Stomach (tissue), 19 donors: ENCODE data around the gene PPHLN1. TPM values are rescaled to one million over a fixed set of nuclear protein-coding genes. Genes with fewer than 3 reads are reported as not detected.
A peak's percentile ranks its signal among the peaks of the same experiment; 100 is the strongest.

Experiments used
- DNase-seq, 2 donors: peaks; one replicate each; pipeline versions ENCODE4 v3.0.0 to v3.0.0-alpha.2; 2013 to 2019
- H3K27ac ChIP-seq, 5 donors: fragments of 200-600 bp in 4 of 5; sonication (generic) in 4 of 5; one replicate each; pipeline ENCODE4 v1.5.1; 2013 to 2019; ENCODE audit warnings: mild to moderate bottlenecking in 1 of 5, moderate library complexity in 1 of 5
- H3K27me3 ChIP-seq, 3 donors: fragments of 200-600 bp; sonication (generic); one replicate each; pipeline ENCODE4 v1.5.1; 2017 to 2019; ENCODE audit warnings: mixed run types in 1 of 3
- H3K36me3 ChIP-seq, 4 donors: fragments of 200-600 bp; sonication (generic); 1 replicate in 3 of 4; 2 replicates in 1 of 4; pipeline ENCODE4 v1.5.1; 2016 to 2019
- H3K4me1 ChIP-seq, 4 donors: fragments of 200-600 bp; sonication (generic); one replicate each; pipeline ENCODE4 v1.5.1; 2016 to 2019
- H3K4me3 ChIP-seq, 4 donors: fragments of 200-600 bp; sonication (generic) in 3 of 4; one replicate each; pipeline ENCODE4 v1.5.1; 2016 to 2019; ENCODE audit warnings: mild to moderate bottlenecking in 1 of 4
- H3K9me3 ChIP-seq, 4 donors: fragments of 200-600 bp; sonication (generic); one replicate each; pipeline ENCODE4 v1.5.1; 2016 to 2019
- CTCF ChIP-seq, 7 experiments: fragments of 450-650 bp in 4 of 7; fragments of 200-600 bp in 3 of 7; sonication (generic) in 3 of 7; IDR thresholded peaks; one replicate each; pipeline ENCODE4 v1.5.1; 2016 to 2019; ENCODE audit warnings: antibody characterized with exemption in 7 of 7, control low read depth in 2 of 7, mild to moderate bottlenecking in 1 of 7
- EP300 ChIP-seq: sonication (generic); formaldehyde crosslinking; IDR thresholded peaks from one replicate; pipeline ENCODE4 v1.6.1; 2017; ENCODE audit warnings: antibody characterized with exemption
- POLR2A ChIP-seq, 4 donors: fragments of 450-650 bp; IDR thresholded peaks; one replicate each; pipeline ENCODE4 v1.6.1; 2016; ENCODE audit warnings: antibody characterized with exemption in 4 of 4, control low read depth in 2 of 4, mild to moderate bottlenecking in 1 of 4, moderate library complexity in 1 of 4
- POLR2AphosphoS5 ChIP-seq, 3 donors: sonication (generic); formaldehyde crosslinking; IDR thresholded peaks; one replicate each; pipeline ENCODE4 v1.6.1; 2016; ENCODE audit warnings: antibody characterized with exemption in 3 of 3
- WGBS, 5 donors: extraction: QIAGEN DNeasy Blood & Tissue Kit in 3 of 5; methylation state at CpG; one replicate each; pipeline versions ENCODE4 v1.1.5 to v1.1.7; 2013 to 2018; 5-methylcytosine and 5-hydroxymethylcytosine counted together
- intact Hi-C: fragments of 100-400 bp; cut with DNase I; formaldehyde crosslinking; loops from one replicate; pipeline ENCODE4 v1.15.1; 2023; ENCODE audit warnings: low total_unique reads
- long read RNA-seq, 10 donors: transcript quantifications; one replicate each; lab custom pipeline, GENCODE V29; 2026
- polyA plus RNA-seq, 3 donors: library from polyadenylated mRNA; stranded (reverse); fragments of 200-250 nt; gene quantifications; one replicate each; pipeline ENCODE4 v1.2.3, GENCODE V29; 2013
- total RNA-seq, 5 donors: library from RNA; depleted of rRNA; stranded (reverse); fragments of >200 nt; gene quantifications; one replicate each; pipeline versions ENCODE4 v1.1.0 to v1.2.3, GENCODE V29; 2014 to 2016
- donor health status: healthy with polysubstance abuse.
- donor health status: Bipolar disorder and iron deficiency.
- donor health status: healthy.

The PPHLN1 gene
- 100 to 1,000 TPM in 2 of 5 donors, 10 to 100 TPM in 3; 29.8 to 213 (median 99.5) TPM for total RNA-seq
- 10 to 100 TPM; 23.5 to 29.6 (median 26.3) TPM for polyA plus RNA-seq
- long read RNA-seq, donor 1, full-length matches to known transcripts: 8 of 8 reads
- long read RNA-seq, donor 1, partial matches to known transcripts: 0 of 8 reads
- long read RNA-seq, donor 1, other reads (novel, unspliced or antisense): 0 of 8 reads
- long read RNA-seq, donor 2, full-length matches to known transcripts: 17 of 17 reads
- long read RNA-seq, donor 2, partial matches to known transcripts: 0 of 17 reads
- long read RNA-seq, donor 2, other reads (novel, unspliced or antisense): 0 of 17 reads
- long read RNA-seq, donor 3, full-length matches to known transcripts: 14 of 14 reads
- long read RNA-seq, donor 3, partial matches to known transcripts: 0 of 14 reads
- long read RNA-seq, donor 3, other reads (novel, unspliced or antisense): 0 of 14 reads
- long read RNA-seq, donor 4, partial matches to known transcripts: 0 of 1 reads
- long read RNA-seq, donor 4, other reads (novel, unspliced or antisense): 0 of 1 reads
- long read RNA-seq, donor 5, full-length matches to known transcripts: 13 of 189 reads
- long read RNA-seq, donor 5, partial matches to known transcripts: 136 of 189 reads
- long read RNA-seq, donor 5, other reads (novel, unspliced or antisense): 40 of 189 reads
- long read RNA-seq, donor 6, full-length matches to known transcripts: 22 of 448 reads
- long read RNA-seq, donor 6, partial matches to known transcripts: 271 of 448 reads
- long read RNA-seq, donor 6, other reads (novel, unspliced or antisense): 155 of 448 reads
- long read RNA-seq, donor 7, full-length matches to known transcripts: 15 of 25 reads
- long read RNA-seq, donor 7, partial matches to known transcripts: 10 of 25 reads
- long read RNA-seq, donor 7, other reads (novel, unspliced or antisense): 0 of 25 reads
- long read RNA-seq, donor 8, full-length matches to known transcripts: 19 of 191 reads
- long read RNA-seq, donor 8, partial matches to known transcripts: 127 of 191 reads
- long read RNA-seq, donor 8, other reads (novel, unspliced or antisense): 45 of 191 reads
- long read RNA-seq, donor 9, full-length matches to known transcripts: 16 of 298 reads
- long read RNA-seq, donor 9, partial matches to known transcripts: 228 of 298 reads
- long read RNA-seq, donor 9, other reads (novel, unspliced or antisense): 54 of 298 reads
- long read RNA-seq, donor 10, full-length matches to known transcripts: 8 of 8 reads
- long read RNA-seq, donor 10, partial matches to known transcripts: 0 of 8 reads
- long read RNA-seq, donor 10, other reads (novel, unspliced or antisense): 0 of 8 reads

GRCh38 chr12:42325653-42326474 is at the start of gene PPHLN1, which contains the start of gene ZCRB1:
Gene PPHLN1, plus strand, starts transcription at chr12:42326167. Its CDS starts 9,736 bp downstream, at chr12:42335903.
Gene ZCRB1, minus strand, starts transcription at chr12:42326094. Its CDS starts 1,992 bp downstream, at chr12:42324102.
- Histone ChIP-seq H3K27me3 (no peaks in the 10 kb centered on the region), H3K36me3 (peaks cover 0 to 18% (median 11%) of the 10 kb centered on the region in 4 donors), H3K4me1 (peaks cover 18 to 68% (median 51%) of the 10 kb centered on the region in 4 donors), H3K4me3 (peak within 1 kb of the TSS; percentile 68 to 87 (median 82)), H3K27ac (peak within 1 kb of the TSS; percentile 85 to 96 (median 93)), H3K9me3 (no peaks in the 10 kb centered on the region)
- WGBS, 5 donors: 0 to 1% (median 0%) methylated on average over 52 to 55 of the region's 55 CpGs
- TF ChIP-seq CTCF (IDR thresholded peaks at IDR 0.05) (no peak), POLR2AphosphoS5 (IDR thresholded peaks at IDR 0.05) (peak; percentile 30 to 87 (median 68))
- peak; percentile 83 to 94 for DNase-seq
- intact Hi-C loops: loop anchor here (5.0 to 10.0 kb wide), 2 partner anchors 81 to 189 kb away; no protein-coding TSS in a partner anchor

- H3K4me1 ChIP-seq: peaks cover 0 to 6% (median 0%) of the 10 kb centered on the region in 4 donors
- H3K4me3 ChIP-seq: no peak overlapping the region
- peak in 1 of 2 donors; percentile 61 for DNase-seq
- TF ChIP-seq EP300 (no peak), POLR2AphosphoS5 (IDR thresholded peaks at IDR 0.05) (no peak), POLR2A (IDR thresholded peaks at IDR 0.05) (no peak), CTCF (IDR thresholded peaks at IDR 0.05) (no peak)
- H3K27me3 ChIP-seq: no peaks in the 10 kb centered on the region
- WGBS, 5 donors: 72 to 83% (median 77%) methylated on average over 6 of the region's 6 CpGs
- H3K36me3 ChIP-seq: no peaks in the 10 kb centered on the region
- intact Hi-C loops: no loop called here
- peaks cover 0 to 6% (median 0%) of the 10 kb centered on the region in 4 donors for H3K9me3 ChIP-seq
- no peak overlapping the region for H3K27ac ChIP-seq
Measured at GRCh38 chr12:42277396-42278127, 48.4 kb upstream of the PPHLN1 start.

GRCh38 chr12:42278128-42278510 is 47.8 kb upstream of the PPHLN1 start:
- TF ChIP-seq EP300 (no peak), POLR2A (IDR thresholded peaks at IDR 0.05) (no peak), CTCF (IDR thresholded peaks at IDR 0.05) (no peak), POLR2AphosphoS5 (IDR thresholded peaks at IDR 0.05) (no peak)
- H3K4me3 ChIP-seq: no peak overlapping the region
- H3K27me3 ChIP-seq: no peaks in the 10 kb centered on the region
- peaks cover 0 to 2% (median 0%) of the 10 kb centered on the region in 4 donors for H3K9me3 ChIP-seq
- intact Hi-C loops: no loop called here
- DNase-seq: no peak
- peaks cover 0 to 6% (median 0%) of the 10 kb centered on the region in 4 donors for H3K4me1 ChIP-seq
- H3K36me3 ChIP-seq: no peaks in the 10 kb centered on the region
- no peak overlapping the region for H3K27ac ChIP-seq
